Osteocyte (in vitro differentiated cells): ENCODE measurements around the gene CTCF. TPM values are rescaled to one million over a fixed set of nuclear protein-coding genes. Genes with fewer than 3 reads are reported as not detected.

Experiments used
- DNase-seq: peaks from one replicate; pipeline ENCODE4 v3.0.0; 2021; ENCODE audit warnings: mixed read lengths; ENCODE audit not compliant: unreplicated experiment; ENCODE audit errors: extremely low spot score
- H3K27ac Mint-ChIP-seq: one replicate; pipeline ENCODE4 v1.8.0; 2021; ENCODE audit warnings: mild to moderate bottlenecking, mixed read lengths; ENCODE audit not compliant: unreplicated experiment
- H3K27me3 Mint-ChIP-seq: one replicate; pipeline ENCODE4 v1.8.0; 2021; ENCODE audit warnings: mixed read lengths; ENCODE audit not compliant: unreplicated experiment
- H3K36me3 Mint-ChIP-seq: one replicate; pipeline ENCODE4 v1.8.0; 2021; ENCODE audit warnings: mixed read lengths; ENCODE audit not compliant: unreplicated experiment
- H3K4me1 Mint-ChIP-seq: one replicate; pipeline ENCODE4 v1.8.0; 2021; ENCODE audit warnings: mixed read lengths; ENCODE audit not compliant: unreplicated experiment
- H3K4me3 Mint-ChIP-seq: one replicate; pipeline ENCODE4 v1.8.0; 2021; ENCODE audit warnings: mild to moderate bottlenecking, moderate library complexity, mixed read lengths; ENCODE audit not compliant: unreplicated experiment
- H3K9me3 Mint-ChIP-seq: one replicate; pipeline ENCODE4 v1.8.0; 2021; ENCODE audit warnings: mixed read lengths; ENCODE audit not compliant: unreplicated experiment
- total RNA-seq: library from RNA; stranded (reverse); gene quantifications from 2 replicates; pipeline ENCODE4 v1.2.1, GENCODE V29; 2021
- TF ChIP-seq, protein P1 (sequence below): fragments of 200-600 bp; sonication (generic); IDR thresholded peaks from 2 replicates; pipeline ENCODE4 v1.5.0; 2021; ENCODE audit warnings: antibody characterized with exemption, mild to moderate bottlenecking, moderate library complexity

The CTCF gene
- total RNA-seq, 1 donor from 2014 or later = 43.2 TPM

DNA sequence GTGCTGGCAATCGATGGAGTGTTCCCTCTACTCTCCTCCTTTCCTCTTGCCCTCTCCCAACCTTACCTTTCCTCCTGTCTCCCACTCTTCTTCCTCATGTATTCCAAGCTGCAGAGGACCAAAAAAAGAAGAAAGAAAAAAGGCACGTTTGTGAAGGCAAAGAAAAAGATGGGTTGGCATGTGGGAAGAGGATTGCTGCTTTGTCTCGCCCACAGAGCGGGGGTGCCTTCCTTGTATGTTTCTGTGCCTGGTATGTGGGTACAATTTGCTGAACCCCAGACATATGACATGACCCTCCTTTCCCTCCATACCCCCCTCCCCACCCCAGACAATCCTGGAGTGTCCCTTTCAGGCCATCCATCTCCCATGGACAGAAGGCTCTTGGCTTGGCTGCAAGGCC lies 13.1 kb upstream of the CTCF start:
- peaks cover 18% of the 10 kb centered on the region for H3K4me1 Mint-ChIP-seq
- no peak overlapping the region for H3K27ac Mint-ChIP-seq
- H3K4me3 Mint-ChIP-seq = no peak overlapping the region
- H3K9me3 Mint-ChIP-seq = no peaks in the 10 kb centered on the region
- H3K27me3 Mint-ChIP-seq = no peaks in the 10 kb centered on the region
- peaks cover 5% of the 10 kb centered on the region for H3K36me3 Mint-ChIP-seq
- DNase-seq = no peak
- TF ChIP-seq, protein P1, sequence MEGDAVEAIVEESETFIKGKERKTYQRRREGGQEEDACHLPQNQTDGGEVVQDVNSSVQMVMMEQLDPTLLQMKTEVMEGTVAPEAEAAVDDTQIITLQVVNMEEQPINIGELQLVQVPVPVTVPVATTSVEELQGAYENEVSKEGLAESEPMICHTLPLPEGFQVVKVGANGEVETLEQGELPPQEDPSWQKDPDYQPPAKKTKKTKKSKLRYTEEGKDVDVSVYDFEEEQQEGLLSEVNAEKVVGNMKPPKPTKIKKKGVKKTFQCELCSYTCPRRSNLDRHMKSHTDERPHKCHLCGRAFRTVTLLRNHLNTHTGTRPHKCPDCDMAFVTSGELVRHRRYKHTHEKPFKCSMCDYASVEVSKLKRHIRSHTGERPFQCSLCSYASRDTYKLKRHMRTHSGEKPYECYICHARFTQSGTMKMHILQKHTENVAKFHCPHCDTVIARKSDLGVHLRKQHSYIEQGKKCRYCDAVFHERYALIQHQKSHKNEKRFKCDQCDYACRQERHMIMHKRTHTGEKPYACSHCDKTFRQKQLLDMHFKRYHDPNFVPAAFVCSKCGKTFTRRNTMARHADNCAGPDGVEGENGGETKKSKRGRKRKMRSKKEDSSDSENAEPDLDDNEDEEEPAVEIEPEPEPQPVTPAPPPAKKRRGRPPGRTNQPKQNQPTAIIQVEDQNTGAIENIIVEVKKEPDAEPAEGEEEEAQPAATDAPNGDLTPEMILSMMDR = no peak

DNA sequence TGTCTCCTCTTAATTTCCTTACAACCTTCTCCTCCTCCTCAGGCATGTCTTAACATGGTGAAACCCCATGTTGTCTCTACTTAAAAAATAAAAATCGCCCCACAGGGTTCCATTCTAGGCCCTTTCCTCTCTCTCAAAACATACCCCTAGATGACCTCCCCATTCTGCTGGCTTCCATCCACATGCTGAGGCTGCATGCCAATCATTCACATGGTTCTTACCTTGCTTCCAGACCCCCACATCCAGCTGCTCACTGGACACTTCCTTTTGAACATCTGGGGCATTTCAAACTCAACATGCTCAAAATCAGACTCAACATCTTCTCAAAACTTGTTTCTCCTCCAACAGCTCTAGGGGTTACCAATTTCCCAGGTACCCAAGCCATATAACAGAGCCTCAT lies 12.4 kb upstream of the CTCF start:
- no peak for DNase-seq
- Mint-ChIP-seq H3K27ac (no peak overlapping the region), H3K4me1 (peaks cover 18% of the 10 kb centered on the region), H3K27me3 (no peaks in the 10 kb centered on the region), H3K9me3 (no peaks in the 10 kb centered on the region), H3K4me3 (no peak overlapping the region), H3K36me3 (peaks cover 2% of the 10 kb centered on the region)
- TF ChIP-seq, protein P1 = no peak

DNA sequence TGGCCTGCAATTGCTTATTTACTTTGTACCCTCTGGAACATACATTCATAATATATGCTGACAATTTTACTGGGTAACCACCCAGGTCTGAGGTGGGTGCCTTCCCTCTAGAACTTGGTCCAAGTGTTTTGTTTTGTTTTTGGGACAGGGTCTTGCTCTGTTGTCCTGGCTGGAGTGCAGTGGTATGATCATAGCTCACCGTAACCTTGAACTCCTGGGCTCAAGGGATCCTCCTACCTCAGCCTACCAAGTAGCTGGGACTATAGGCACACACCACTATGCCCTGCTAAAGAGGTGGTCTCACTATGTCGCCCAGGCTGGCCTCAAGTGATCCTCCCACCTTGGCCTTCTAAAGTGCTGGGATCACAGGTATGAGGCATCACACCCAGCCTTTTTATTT lies 11.2 kb upstream of the CTCF start:
- Mint-ChIP-seq H3K4me3 (no peak overlapping the region), H3K4me1 (peaks cover 27% of the 10 kb centered on the region), H3K27me3 (no peaks in the 10 kb centered on the region), H3K9me3 (no peaks in the 10 kb centered on the region), H3K36me3 (peaks cover 2% of the 10 kb centered on the region), H3K27ac (no peak overlapping the region)
- TF ChIP-seq, protein P1 = no peak
- no peak for DNase-seq

DNA sequence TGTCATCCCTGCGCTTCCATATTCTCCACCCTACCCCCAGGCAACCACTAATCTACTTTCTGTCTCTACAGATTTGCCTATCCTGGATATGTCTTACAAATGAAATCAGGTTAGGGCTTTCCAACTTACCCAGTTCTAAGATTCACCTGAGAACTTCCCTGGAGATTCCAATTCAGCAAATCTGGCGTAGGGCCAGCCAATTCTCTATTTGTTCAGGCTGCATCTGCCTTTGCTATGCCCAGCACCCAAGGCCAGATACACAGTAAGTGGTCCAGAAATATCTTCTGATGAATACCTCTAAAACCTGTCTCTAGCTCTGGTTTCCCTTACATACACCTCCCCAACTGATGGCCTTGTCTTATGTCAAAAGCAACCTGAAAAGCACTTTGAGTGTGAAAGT lies 10.4 kb upstream of the CTCF start:
- no peak for DNase-seq
- Mint-ChIP-seq H3K4me1 (peaks cover 26% of the 10 kb centered on the region), H3K9me3 (no peaks in the 10 kb centered on the region), H3K27ac (no peak overlapping the region), H3K27me3 (no peaks in the 10 kb centered on the region), H3K4me3 (no peak overlapping the region), H3K36me3 (peaks cover 2% of the 10 kb centered on the region)
- TF ChIP-seq, protein P1 = no peak

DNA sequence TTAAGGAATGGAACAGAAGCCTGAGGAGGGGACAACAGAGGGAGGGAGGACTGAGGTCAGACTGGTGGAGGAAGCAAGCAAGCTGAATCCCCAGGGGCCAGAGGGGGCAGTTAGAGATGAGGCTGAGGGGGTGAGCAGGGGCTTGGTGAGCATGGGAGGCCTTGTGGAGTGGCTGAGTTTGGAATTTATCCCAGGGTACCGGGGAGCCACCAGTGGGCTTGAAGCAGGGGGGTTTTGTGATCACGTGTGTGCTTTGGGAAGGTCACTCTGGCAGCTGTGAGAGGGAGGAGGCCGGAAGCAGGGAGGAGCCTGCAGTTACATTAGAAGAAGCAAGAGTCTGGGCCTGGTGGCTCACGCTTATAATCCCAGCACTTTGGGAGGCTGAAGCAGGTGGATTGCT lies 9.8 kb upstream of the CTCF start:
- H3K4me3 Mint-ChIP-seq = no peak overlapping the region
- no peaks in the 10 kb centered on the region for H3K9me3 Mint-ChIP-seq
- no peak for DNase-seq
- H3K4me1 Mint-ChIP-seq = peaks cover 23% of the 10 kb centered on the region
- H3K36me3 Mint-ChIP-seq = peaks cover 2% of the 10 kb centered on the region
- TF ChIP-seq, protein P1 = no peak
- H3K27me3 Mint-ChIP-seq = no peaks in the 10 kb centered on the region
- H3K27ac Mint-ChIP-seq = peak overlapping the region; percentile 28
